NAMALWA (cell line): ENCODE results near the gene FHIT.
"Not testable (repeated sequence)": the region's sequence is repeated elsewhere in the genome, so short reads cannot be mapped to it uniquely, and the experiment has no call there.

ENCODE experiments used
- DNase-seq: peaks from one replicate; pipeline ENCODE4 v3.0.0-alpha.2; 2015; ENCODE audit warnings: low spot score

FHIT gene

GRCh38 chr3:60703956-60704736 lies 547.1 kb downstream of the FHIT start:
- DNase-seq = no peak

GRCh38 chr3:60703008-60703407 lies 548.2 kb downstream of the FHIT start:
- DNase-seq = no peak

GRCh38 chr3:60698117-60698516 lies 553.1 kb downstream of the FHIT start:
- no peak for DNase-seq

GRCh38 chr3:60697132-60697531 lies 554.1 kb downstream of the FHIT start:
- DNase-seq = no peak

GRCh38 chr3:60696428-60697125 lies 554.7 kb downstream of the FHIT start:
- DNase-seq = no peak

GRCh38 chr3:60675424-60675823 lies 575.8 kb downstream of the FHIT start:
- DNase-seq = no peak

- DNase-seq = no peak
Measured at GRCh38 chr3:60674870-60675269, 576.4 kb downstream of the FHIT start.

GRCh38 chr3:60673123-60673522 lies 578.1 kb downstream of the FHIT start:
- DNase-seq = no peak

GRCh38 chr3:60672337-60672736 lies 578.9 kb downstream of the FHIT start:
- not testable (repeated sequence) for DNase-seq

GRCh38 chr3:60669636-60670035 lies 581.6 kb downstream of the FHIT start:
- no peak for DNase-seq

- no peak for DNase-seq
Measured at GRCh38 chr3:60660026-60660425, 591.2 kb downstream of the FHIT start.

- DNase-seq = no peak
Measured at GRCh38 chr3:60659098-60659497, 592.2 kb downstream of the FHIT start.

- no peak for DNase-seq
Measured at GRCh38 chr3:60657972-60658371, 593.3 kb downstream of the FHIT start.

- no peak for DNase-seq
Measured at GRCh38 chr3:60652829-60653228, 598.4 kb downstream of the FHIT start.

- DNase-seq = no peak
Measured at GRCh38 chr3:60651799-60652198, 599.5 kb downstream of the FHIT start.

- DNase-seq = no peak
Measured at GRCh38 chr3:60650171-60650570, 601.1 kb downstream of the FHIT start.

GRCh38 chr3:60645801-60646200 lies 605.5 kb downstream of the FHIT start:
- no peak for DNase-seq

- DNase-seq = no peak
Measured at GRCh38 chr3:60643831-60644230, 607.4 kb downstream of the FHIT start.

- no peak for DNase-seq
Measured at GRCh38 chr3:60641354-60641753, 609.9 kb downstream of the FHIT start.

- no peak for DNase-seq
Measured at GRCh38 chr3:60636846-60637245, 614.4 kb downstream of the FHIT start.

- DNase-seq = no peak
Measured at GRCh38 chr3:60633644-60634043, 617.6 kb downstream of the FHIT start.

GRCh38 chr3:60631509-60631908 lies 619.7 kb downstream of the FHIT start:
- DNase-seq = no peak

GRCh38 chr3:60630953-60631352 lies 620.3 kb downstream of the FHIT start:
- no peak for DNase-seq

- DNase-seq = no peak
Measured at GRCh38 chr3:60629816-60630215, 621.4 kb downstream of the FHIT start.
